Endodermal cell (in vitro differentiated cells): ENCODE data around the gene SLC38A10. TPM values are rescaled to one million over a fixed set of nuclear protein-coding genes. Genes with fewer than 3 reads are reported as not detected.

Source experiments
- DNase-seq: peaks from one replicate; pipeline ENCODE4 v3.0.0-alpha.2; 2017
- H3K27ac ChIP-seq: 2 replicates; pipeline ENCODE4 v1.5.1; 2013; ENCODE audit warnings: mild to moderate bottlenecking, low read depth, low read length, moderate library complexity
- H3K27me3 ChIP-seq: 2 replicates; pipeline ENCODE4 v1.6.1; 2013; ENCODE audit warnings: mild to moderate bottlenecking, low read length, moderate library complexity; ENCODE audit not compliant: insufficient read depth, control insufficient read depth, poor library complexity, severe bottlenecking
- H3K36me3 ChIP-seq: 2 replicates; pipeline ENCODE4 v1.7.0; 2013; ENCODE audit warnings: mild to moderate bottlenecking, low read length, moderate library complexity; ENCODE audit not compliant: control insufficient read depth, insufficient read depth
- H3K4me1 ChIP-seq: one replicate; pipeline ENCODE4 v1.7.0; 2013; ENCODE audit warnings: low read length; ENCODE audit not compliant: control insufficient read depth, insufficient read depth
- H3K4me3 ChIP-seq: 2 replicates; pipeline ENCODE4 v1.5.1; 2013; ENCODE audit warnings: mild to moderate bottlenecking, low read length, moderate library complexity
- H3K9ac ChIP-seq: 2 replicates; pipeline ENCODE4 v1.6.1; 2013; ENCODE audit warnings: mild to moderate bottlenecking, low read length, moderate library complexity; ENCODE audit not compliant: poor library complexity, severe bottlenecking; ENCODE audit errors: extremely low read depth
- H3K9me3 ChIP-seq: 2 replicates; pipeline ENCODE4 v1.6.1; 2013; ENCODE audit warnings: mild to moderate bottlenecking, low read length, moderate library complexity; ENCODE audit not compliant: control insufficient read depth
- H3K27ac Mint-ChIP-seq: 2 replicates; pipeline ENCODE4 v1.8.0; 2020; ENCODE audit warnings: mixed read lengths
- H3K27me3 Mint-ChIP-seq: 2 replicates; pipeline ENCODE4 v1.8.0; 2021; ENCODE audit warnings: mild to moderate bottlenecking, mixed read lengths; ENCODE audit not compliant: insufficient read depth
- H3K36me3 Mint-ChIP-seq: 2 replicates; pipeline ENCODE4 v1.8.0; 2020; ENCODE audit warnings: low read depth, mixed read lengths
- H3K4me1 Mint-ChIP-seq: 2 replicates; pipeline ENCODE4 v1.8.0; 2020; ENCODE audit warnings: mixed read lengths
- H3K4me3 Mint-ChIP-seq: 2 replicates; pipeline ENCODE4 v1.8.0; 2020; ENCODE audit warnings: mild to moderate bottlenecking, moderate library complexity, mixed read lengths
- H3K9me3 Mint-ChIP-seq: 2 replicates; pipeline ENCODE4 v1.8.0; 2020; ENCODE audit warnings: mild to moderate bottlenecking, mixed read lengths
- WGBS, 2 experiments: methylation state at CpG; one replicate each; pipeline versions ENCODE4 v1.1.5 to v1.1.7; 2013; ENCODE audit warnings: missing lambda C conversion rate in 2 of 2, mixed read lengths in 1 of 2; ENCODE audit not compliant: insufficient coverage in 1 of 2, insufficient read length in 1 of 2; 5-methylcytosine and 5-hydroxymethylcytosine counted together
- total RNA-seq, 2 donors: library from RNA; stranded (reverse); fragmentation: NEBNext Ultra II Directional in 1 of 2; extraction: Animal tissue kit (Norgen Biotek cat#: 25700) in 1 of 2; gene quantifications; 2 replicates in 1 of 2; 3 replicates in 1 of 2; pipeline ENCODE4 v1.2.1, GENCODE V29; 2021
- TF ChIP-seq, protein P1 (sequence below): fragments of 200-600 bp; sonication (generic); conservative IDR thresholded peaks from 2 replicates; pipeline ENCODE4 v1.5.0; 2021; ENCODE audit warnings: antibody characterized with exemption, mild to moderate bottlenecking

SLC38A10 gene
- total RNA-seq, 2 donors from 2014 or later: 60.2 to 90.3 TPM

DNA sequence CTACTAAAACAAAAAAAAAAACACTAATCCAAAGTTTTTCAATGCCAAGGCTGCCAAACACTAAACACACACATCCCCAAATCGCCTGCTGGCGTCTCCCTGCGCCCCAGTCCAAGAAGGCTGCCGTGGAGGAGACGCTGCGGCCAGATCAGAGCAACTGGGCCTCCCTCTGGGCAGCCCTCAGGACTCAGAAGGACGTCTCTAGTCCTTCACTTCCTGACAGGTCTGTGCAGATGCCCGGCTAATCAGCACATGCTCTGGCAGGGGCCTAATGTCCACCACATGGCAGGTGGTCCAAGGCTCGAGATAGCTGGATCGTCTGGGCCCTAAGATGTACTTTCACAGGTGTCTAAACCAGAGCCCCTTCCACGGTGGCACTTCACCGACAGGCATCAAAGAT is 2.7 kb downstream of the SLC38A10 start:
- Mint-ChIP-seq H3K27me3 (no peaks in the 10 kb centered on the region), H3K27ac (no peak overlapping the region), H3K9me3 (no peaks in the 10 kb centered on the region), H3K4me3 (no peak overlapping the region), H3K36me3 (peaks cover 26% of the 10 kb centered on the region), H3K4me1 (peaks cover 9% of the 10 kb centered on the region)
- no peaks in the 10 kb centered on the region for H3K4me1 ChIP-seq
- DNase-seq: no peak
- no peak overlapping the region for H3K9ac ChIP-seq
- WGBS, 2 experiments: 86 to 88% methylated on average over 8 to 12 of the region's 12 CpGs
- no peak overlapping the region for H3K4me3 ChIP-seq
- H3K36me3 ChIP-seq: peaks cover 6% of the 10 kb centered on the region
- TF ChIP-seq, protein P1, sequence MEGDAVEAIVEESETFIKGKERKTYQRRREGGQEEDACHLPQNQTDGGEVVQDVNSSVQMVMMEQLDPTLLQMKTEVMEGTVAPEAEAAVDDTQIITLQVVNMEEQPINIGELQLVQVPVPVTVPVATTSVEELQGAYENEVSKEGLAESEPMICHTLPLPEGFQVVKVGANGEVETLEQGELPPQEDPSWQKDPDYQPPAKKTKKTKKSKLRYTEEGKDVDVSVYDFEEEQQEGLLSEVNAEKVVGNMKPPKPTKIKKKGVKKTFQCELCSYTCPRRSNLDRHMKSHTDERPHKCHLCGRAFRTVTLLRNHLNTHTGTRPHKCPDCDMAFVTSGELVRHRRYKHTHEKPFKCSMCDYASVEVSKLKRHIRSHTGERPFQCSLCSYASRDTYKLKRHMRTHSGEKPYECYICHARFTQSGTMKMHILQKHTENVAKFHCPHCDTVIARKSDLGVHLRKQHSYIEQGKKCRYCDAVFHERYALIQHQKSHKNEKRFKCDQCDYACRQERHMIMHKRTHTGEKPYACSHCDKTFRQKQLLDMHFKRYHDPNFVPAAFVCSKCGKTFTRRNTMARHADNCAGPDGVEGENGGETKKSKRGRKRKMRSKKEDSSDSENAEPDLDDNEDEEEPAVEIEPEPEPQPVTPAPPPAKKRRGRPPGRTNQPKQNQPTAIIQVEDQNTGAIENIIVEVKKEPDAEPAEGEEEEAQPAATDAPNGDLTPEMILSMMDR: no peak
- H3K27me3 ChIP-seq: no peaks in the 10 kb centered on the region
- H3K9me3 ChIP-seq: no peaks in the 10 kb centered on the region
- H3K27ac ChIP-seq: no peak overlapping the region

DNA sequence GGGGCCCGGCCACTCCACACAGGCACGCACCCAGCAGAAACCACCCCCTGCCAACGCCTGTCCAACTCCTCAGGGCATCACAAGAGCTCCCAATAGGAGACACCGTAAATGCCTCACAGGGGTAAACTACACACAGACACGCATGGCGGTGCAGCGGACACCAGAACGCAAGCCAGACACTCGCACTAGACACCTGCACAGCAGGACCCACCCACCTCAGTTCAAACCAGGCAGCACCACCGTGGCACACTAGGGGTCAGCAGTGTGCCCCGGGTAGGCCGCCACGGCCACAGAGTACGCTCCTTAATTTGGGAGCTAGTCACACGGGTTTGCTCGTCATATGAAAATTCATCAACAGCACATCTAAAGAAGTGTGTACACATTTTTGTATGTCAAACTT is 3.4 kb downstream of the SLC38A10 start:
- no peaks in the 10 kb centered on the region for H3K9me3 ChIP-seq
- H3K4me1 Mint-ChIP-seq: peaks cover 9% of the 10 kb centered on the region
- H3K4me3 Mint-ChIP-seq: no peak overlapping the region
- no peak overlapping the region for H3K27ac ChIP-seq
- peaks cover 30% of the 10 kb centered on the region for H3K36me3 Mint-ChIP-seq
- H3K36me3 ChIP-seq: peaks cover 6% of the 10 kb centered on the region
- no peak overlapping the region for H3K27ac Mint-ChIP-seq
- WGBS, 2 experiments: 71 to 78% methylated on average over 7 to 16 of the region's 16 CpGs
- TF ChIP-seq, protein P1: peak; percentile 87
- no peaks in the 10 kb centered on the region for H3K4me1 ChIP-seq
- DNase-seq: peak; percentile 93
- H3K9ac ChIP-seq: no peak overlapping the region
- no peaks in the 10 kb centered on the region for H3K27me3 Mint-ChIP-seq
- no peaks in the 10 kb centered on the region for H3K9me3 Mint-ChIP-seq
- H3K27me3 ChIP-seq: no peaks in the 10 kb centered on the region
- H3K4me3 ChIP-seq: no peak overlapping the region

DNA sequence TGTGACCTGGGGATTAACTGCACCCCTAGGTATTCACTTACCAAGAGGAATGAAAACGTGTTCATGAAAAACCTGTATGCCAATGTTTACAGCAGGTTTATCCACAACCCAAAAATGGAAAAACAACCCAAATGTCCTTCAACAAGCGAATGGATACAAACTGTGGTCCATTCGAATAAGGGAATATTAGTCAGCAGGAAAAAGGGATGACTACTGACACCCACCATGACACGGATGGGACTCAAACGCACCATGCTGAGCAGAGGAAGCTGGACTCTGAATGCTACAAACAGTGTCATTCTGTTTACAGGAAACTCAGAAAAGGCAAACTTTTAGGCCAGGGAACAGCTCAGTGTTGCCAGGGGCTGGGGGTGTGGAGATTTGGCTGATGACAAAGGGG is 4.9 kb downstream of the SLC38A10 start:
- H3K4me3 Mint-ChIP-seq: no peak overlapping the region
- H3K4me1 Mint-ChIP-seq: peaks cover 3% of the 10 kb centered on the region
- Histone ChIP-seq H3K4me1 (no peaks in the 10 kb centered on the region), H3K9ac (no peak overlapping the region), H3K27ac (no peak overlapping the region), H3K27me3 (no peaks in the 10 kb centered on the region), H3K9me3 (no peaks in the 10 kb centered on the region), H3K4me3 (no peak overlapping the region), H3K36me3 (peaks cover 6% of the 10 kb centered on the region)
- WGBS, 2 experiments: 94 to 96% methylated on average over 5 of the region's 5 CpGs
- H3K9me3 Mint-ChIP-seq: no peaks in the 10 kb centered on the region
- TF ChIP-seq, protein P1: no peak
- H3K27ac Mint-ChIP-seq: no peak overlapping the region
- H3K36me3 Mint-ChIP-seq: peaks cover 30% of the 10 kb centered on the region
- DNase-seq: no peak
- no peaks in the 10 kb centered on the region for H3K27me3 Mint-ChIP-seq
